ENCODE results near the gene GRK4. TPM values are rescaled to one million over a fixed set of nuclear protein-coding genes. Genes with fewer than 3 reads are reported as not detected.

GRK4 gene
- total RNA-seq, 1 donor from 2014 or later: 3.5 TPM

GRCh38 chr4:3087115-3087797, 123.9 kb downstream of the GRK4 start:
- intact Hi-C loops (cut with micrococcal nuclease): loop anchor here (5.0 kb wide), 1 partner anchor 125 kb away; the partner anchor contains the start of genes GRK4 and NOP14

Other genes starting within 250 kb of the GRK4 start
- 47.0 and 47.2 TPM in 2 replicates for gene TNIP2, start 207.2 kb upstream of the GRK4 start, total RNA-seq
- gene SH3BP2, start 170.5 kb upstream of the GRK4 start, total RNA-seq: 73.7 and 76.0 TPM in 2 replicates
- gene ADD1, start 119.7 kb upstream of the GRK4 start, total RNA-seq: 250 and 254 TPM in 2 replicates
- 62.1 and 64.6 TPM in 2 replicates for gene NOP14, start 165 bp upstream of the GRK4 start, total RNA-seq
- not detected in 2 replicates for gene HTT-AS, start 111.0 kb downstream of the GRK4 start, total RNA-seq
- gene HTT, start 111.1 kb downstream of the GRK4 start, total RNA-seq: 65.4 and 68.2 TPM in 2 replicates

All from T-helper 2 cell treated with Interferon-gamma antibody and Interleukin-4, amounts not matched to agents 100 ng/mL and 5 ng/mL, for 36 hours (primary cell).